Choroid plexus epithelial cell (primary cell): ENCODE results near the gene CFAP47.
"Not testable (repeated sequence)": the region's sequence is repeated elsewhere in the genome, so short reads cannot be mapped to it uniquely, and the experiment has no call there.

ENCODE experiments used
- DNase-seq: peaks from one replicate; pipeline ENCODE4 v3.0.0-alpha.2; 2010; ENCODE audit warnings: low read depth
- H3K4me3 ChIP-seq: 2 replicates; pipeline ENCODE4 v1.5.1; 2011; ENCODE audit warnings: low read depth, mild to moderate bottlenecking, control low read depth, low read length, moderate library complexity
- CTCF ChIP-seq: conservative IDR thresholded peaks from 2 replicates; pipeline ENCODE4 v1.5.1; 2011; ENCODE audit warnings: low read depth, mild to moderate bottlenecking, control low read depth, inconsistent platforms, low read length, moderate library complexity

CFAP47 gene

GRCh38 chrX:35919536-35920309, at the start of gene CFAP47:
TSS of gene CFAP47 (plus strand) at chrX:35919734. CDS start at chrX:35919800, 66 bp downstream.
- peak; percentile 0 for DNase-seq
- no peak for TF ChIP-seq CTCF
- no peak within 1 kb of the TSS for H3K4me3 ChIP-seq

GRCh38 chrX:35880601-35881000, 38.9 kb upstream of the CFAP47 start:
- TF ChIP-seq CTCF: no peak
- no peak overlapping the region for H3K4me3 ChIP-seq
- no peak for DNase-seq

- no peak for TF ChIP-seq CTCF
- DNase-seq: no peak
- H3K4me3 ChIP-seq: no peak overlapping the region
These were observed 33.4 kb upstream of the CFAP47 start for GRCh38 chrX:35886135-35886534.

- no peak overlapping the region for H3K4me3 ChIP-seq
- peak; percentile 58 for DNase-seq
These were observed 28.8 kb upstream of the CFAP47 start for GRCh38 chrX:35890699-35891098.

GRCh38 chrX:35986816-35987215, 67.3 kb downstream of the CFAP47 start:
- not testable (repeated sequence) for H3K4me3 ChIP-seq, DNase-seq

More at GRCh38 chrX:35890699-35891098, 28.8 kb upstream of the CFAP47 start:
- peak; percentile 62 for TF ChIP-seq CTCF

GRCh38 chrX:36007207-36007606, 87.7 kb downstream of the CFAP47 start:
- H3K4me3 ChIP-seq: no peak overlapping the region
- TF ChIP-seq CTCF: no peak
- DNase-seq: no peak

GRCh38 chrX:36019125-36019524, 99.6 kb downstream of the CFAP47 start:
- no peak overlapping the region for H3K4me3 ChIP-seq
- no peak for TF ChIP-seq CTCF
- no peak for DNase-seq
